ENCODE measurements around the gene CACNA1E. TPM values are rescaled to one million over a fixed set of nuclear protein-coding genes. Genes with fewer than 3 reads are reported as not detected.

The CACNA1E gene
- total RNA-seq, 1 donor from 2014 or later = 0.06 TPM

DNA sequence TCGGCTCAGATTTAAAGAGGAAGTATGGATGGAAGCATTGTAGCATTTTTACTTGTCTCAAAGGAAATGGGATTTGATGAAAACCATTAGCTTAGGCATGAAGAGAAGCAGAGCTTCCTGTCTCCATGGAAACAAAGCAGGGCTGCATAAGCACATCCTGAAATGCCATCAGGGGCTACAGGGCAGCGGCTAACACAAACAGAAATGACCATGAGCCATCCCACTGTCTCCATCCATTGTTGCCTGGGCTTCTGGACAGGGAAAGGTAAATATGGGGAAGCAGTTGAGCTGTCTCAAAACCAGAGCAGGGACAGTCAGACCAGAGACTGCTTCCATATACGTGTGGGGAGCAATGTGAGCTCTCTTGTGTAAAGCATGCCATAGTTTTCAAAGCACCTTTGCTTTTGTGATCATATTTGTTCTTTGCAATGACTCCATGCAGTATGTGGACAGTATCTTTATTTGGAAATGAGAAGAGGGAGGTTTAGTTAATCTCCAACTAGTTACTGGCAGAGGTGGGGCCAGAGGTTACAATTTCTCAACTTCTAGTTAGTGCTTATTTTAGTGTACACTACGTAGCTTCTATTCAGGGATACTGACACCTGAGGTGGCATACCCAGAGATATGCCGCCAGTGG, 176.1 kb downstream of the CACNA1E start:
- intact Hi-C loops (cut with DNase I) = no loop called here
- DNase-seq (no peak), ATAC-seq (no peak)
- no peaks in the 10 kb centered on the region for H3K27me3 ChIP-seq
- no peaks in the 10 kb centered on the region for H3K36me3 ChIP-seq
- H3K9me3 ChIP-seq = no peaks in the 10 kb centered on the region
- no peaks in the 10 kb centered on the region for H3K4me1 ChIP-seq
- no peak overlapping the region for H3K27ac ChIP-seq
- TF ChIP-seq, protein P1, sequence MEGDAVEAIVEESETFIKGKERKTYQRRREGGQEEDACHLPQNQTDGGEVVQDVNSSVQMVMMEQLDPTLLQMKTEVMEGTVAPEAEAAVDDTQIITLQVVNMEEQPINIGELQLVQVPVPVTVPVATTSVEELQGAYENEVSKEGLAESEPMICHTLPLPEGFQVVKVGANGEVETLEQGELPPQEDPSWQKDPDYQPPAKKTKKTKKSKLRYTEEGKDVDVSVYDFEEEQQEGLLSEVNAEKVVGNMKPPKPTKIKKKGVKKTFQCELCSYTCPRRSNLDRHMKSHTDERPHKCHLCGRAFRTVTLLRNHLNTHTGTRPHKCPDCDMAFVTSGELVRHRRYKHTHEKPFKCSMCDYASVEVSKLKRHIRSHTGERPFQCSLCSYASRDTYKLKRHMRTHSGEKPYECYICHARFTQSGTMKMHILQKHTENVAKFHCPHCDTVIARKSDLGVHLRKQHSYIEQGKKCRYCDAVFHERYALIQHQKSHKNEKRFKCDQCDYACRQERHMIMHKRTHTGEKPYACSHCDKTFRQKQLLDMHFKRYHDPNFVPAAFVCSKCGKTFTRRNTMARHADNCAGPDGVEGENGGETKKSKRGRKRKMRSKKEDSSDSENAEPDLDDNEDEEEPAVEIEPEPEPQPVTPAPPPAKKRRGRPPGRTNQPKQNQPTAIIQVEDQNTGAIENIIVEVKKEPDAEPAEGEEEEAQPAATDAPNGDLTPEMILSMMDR (IDR thresholded peaks at IDR 0.05) = no peak
- no peak overlapping the region for H3K4me3 ChIP-seq

DNA sequence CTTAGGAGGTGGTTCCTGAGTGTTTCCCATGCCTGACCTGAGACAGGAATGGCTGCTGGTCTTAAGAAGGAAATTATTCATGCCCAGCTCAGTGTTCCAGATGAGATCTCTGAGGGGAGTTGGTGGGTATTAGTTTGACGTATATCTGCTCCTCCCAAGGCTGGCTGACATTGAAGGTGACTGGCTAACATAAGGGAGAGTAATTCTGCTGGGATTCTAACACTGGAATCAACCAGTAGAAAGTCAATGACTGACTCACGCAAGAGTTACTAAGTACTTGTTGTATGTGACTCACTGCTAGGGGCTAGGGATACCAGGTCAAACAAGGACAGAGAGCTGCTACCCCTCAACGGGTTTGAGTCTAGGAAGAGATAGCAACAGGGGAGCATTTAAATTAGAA, 177.3 kb downstream of the CACNA1E start:
- H3K27me3 ChIP-seq = no peaks in the 10 kb centered on the region
- DNase-seq (no peak), ATAC-seq (no peak)
- H3K4me3 ChIP-seq = no peak overlapping the region
- H3K4me1 ChIP-seq = no peaks in the 10 kb centered on the region
- no peak overlapping the region for H3K27ac ChIP-seq
- intact Hi-C loops (cut with DNase I) = no loop called here
- H3K36me3 ChIP-seq = no peaks in the 10 kb centered on the region
- TF ChIP-seq, protein P1 (IDR thresholded peaks at IDR 0.05) = no peak
- H3K9me3 ChIP-seq = no peaks in the 10 kb centered on the region

- Histone ChIP-seq H3K36me3 (no peaks in the 10 kb centered on the region), H3K27me3 (no peaks in the 10 kb centered on the region), H3K4me3 (no peak overlapping the region), H3K9me3 (no peaks in the 10 kb centered on the region), H3K27ac (no peak overlapping the region), H3K4me1 (no peaks in the 10 kb centered on the region)
- no peak for ATAC-seq
- intact Hi-C loops (cut with DNase I) = no loop called here
- TF ChIP-seq, protein P1 (IDR thresholded peaks at IDR 0.05) = no peak
- DNase-seq = no peak
Measured at GRCh38 chr1:181661569-181661968, 178.3 kb downstream of the CACNA1E start.

- intact Hi-C loops (cut with DNase I) = no loop called here
- H3K4me1 ChIP-seq = no peaks in the 10 kb centered on the region
- no peak for ATAC-seq
- no peak for DNase-seq
- H3K36me3 ChIP-seq = no peaks in the 10 kb centered on the region
- TF ChIP-seq, protein P1 (IDR thresholded peaks at IDR 0.05) = no peak
- no peak overlapping the region for H3K4me3 ChIP-seq
- H3K27ac ChIP-seq = no peak overlapping the region
- no peaks in the 10 kb centered on the region for H3K27me3 ChIP-seq
- H3K9me3 ChIP-seq = no peaks in the 10 kb centered on the region
Measured at GRCh38 chr1:181662606-181663005, 179.3 kb downstream of the CACNA1E start.

- intact Hi-C loops (cut with DNase I) = no loop called here
- no peak overlapping the region for H3K4me3 ChIP-seq
- TF ChIP-seq, protein P1 (IDR thresholded peaks at IDR 0.05) = no peak
- H3K4me1 ChIP-seq = no peaks in the 10 kb centered on the region
- no peaks in the 10 kb centered on the region for H3K27me3 ChIP-seq
- no peak for ATAC-seq
- no peak overlapping the region for H3K27ac ChIP-seq
- no peaks in the 10 kb centered on the region for H3K9me3 ChIP-seq
- no peaks in the 10 kb centered on the region for H3K36me3 ChIP-seq
- no peak for DNase-seq
Measured at GRCh38 chr1:181664543-181664942, 181.2 kb downstream of the CACNA1E start.

GRCh38 chr1:181669246-181669645, 185.9 kb downstream of the CACNA1E start:
- Histone ChIP-seq H3K4me1 (no peaks in the 10 kb centered on the region), H3K27ac (no peak overlapping the region), H3K36me3 (no peaks in the 10 kb centered on the region), H3K27me3 (no peaks in the 10 kb centered on the region), H3K9me3 (no peaks in the 10 kb centered on the region), H3K4me3 (no peak overlapping the region)
- no peak for DNase-seq
- no peak for ATAC-seq
- intact Hi-C loops (cut with DNase I) = no loop called here
- TF ChIP-seq, protein P1 (IDR thresholded peaks at IDR 0.05) = no peak
